Vagina (tissue), 2 donors: ENCODE measurements around the gene SEMA5B. TPM values are rescaled to one million over a fixed set of nuclear protein-coding genes. Genes with fewer than 3 reads are reported as not detected.

Source experiments
- DNase-seq, 2 donors: peaks; one replicate each; pipeline ENCODE4 v3.0.0-alpha.2; 2017; ENCODE audit errors: extremely low spot score in 2 of 2
- H3K27ac ChIP-seq: fragments of 200-600 bp; sonication (generic); one replicate; pipeline ENCODE4 v1.5.1; 2019
- H3K27me3 ChIP-seq: fragments of 200-600 bp; sonication (generic); one replicate; pipeline ENCODE4 v1.5.1; 2019
- H3K36me3 ChIP-seq, 2 donors: fragments of 200-600 bp; sonication (generic); one replicate each; pipeline ENCODE4 v1.5.1; 2017 to 2019
- H3K4me1 ChIP-seq: fragments of 200-600 bp; sonication (generic); one replicate; pipeline ENCODE4 v1.5.1; 2019
- H3K4me3 ChIP-seq, 2 donors: fragments of 200-600 bp; sonication (generic); 1 replicate in 1 of 2; 2 replicates in 1 of 2; pipeline ENCODE4 v1.5.1; 2016 to 2019
- H3K9me3 ChIP-seq: fragments of 200-600 bp; sonication (generic); one replicate; pipeline ENCODE4 v1.5.1; 2019
- CTCF ChIP-seq, 3 experiments: fragments of 450-650 bp in 2 of 3; fragments of 200-600 bp in 1 of 3; sonication (generic) in 1 of 3; IDR thresholded peaks; one replicate each; pipeline ENCODE4 v1.5.1; 2017 to 2019; ENCODE audit warnings: antibody characterized with exemption in 3 of 3, mild to moderate bottlenecking in 2 of 3, moderate library complexity in 2 of 3
- POLR2A ChIP-seq, 2 donors: fragments of 450-650 bp; IDR thresholded peaks; one replicate each; pipeline ENCODE4 v1.6.1; 2017; ENCODE audit warnings: antibody characterized with exemption in 2 of 2, mild to moderate bottlenecking in 2 of 2, moderate library complexity in 2 of 2
- POLR2AphosphoS5 ChIP-seq, 2 donors: sonication (generic); formaldehyde crosslinking; IDR thresholded peaks; one replicate each; pipeline ENCODE4 v1.9.0; 2017; ENCODE audit warnings: antibody characterized with exemption in 2 of 2, mild to moderate bottlenecking in 2 of 2, low read depth in 1 of 2; ENCODE audit not compliant: insufficient read depth in 1 of 2
- intact Hi-C: fragments of 100-400 bp; cut with DNase I; formaldehyde crosslinking; loops from one replicate; pipeline ENCODE4 v1.15.1; 2023
- total RNA-seq: library from RNA; depleted of rRNA; stranded (reverse); fragments of >200 nt; gene quantifications from one replicate; pipeline ENCODE4 v1.2.3, GENCODE V29; 2016

Gene SEMA5B
- total RNA-seq, 1 donor from 2014 or later: 0.25 TPM

- no peaks in the 10 kb centered on the region for H3K27me3 ChIP-seq
- TF ChIP-seq POLR2A (IDR thresholded peaks at IDR 0.05) (no peak), CTCF (IDR thresholded peaks at IDR 0.05) (no peak), POLR2AphosphoS5 (IDR thresholded peaks at IDR 0.05; ENCODE audit: insufficient read depth in 1 of 2, low read depth in 1 of 2) (no peak)
- no peaks in the 10 kb centered on the region for H3K9me3 ChIP-seq
- intact Hi-C loops: no loop called here
- H3K4me1 ChIP-seq: no peaks in the 10 kb centered on the region
- DNase-seq: no peak
- H3K27ac ChIP-seq: no peak overlapping the region
- H3K4me3 ChIP-seq: no peak overlapping the region
- H3K36me3 ChIP-seq: no peaks in the 10 kb centered on the region
Observed at GRCh38 chr3:123020709-123021108, 6.9 kb downstream of the SEMA5B start.

- no peak for DNase-seq
- no peak overlapping the region for H3K4me3 ChIP-seq
- H3K4me1 ChIP-seq: no peaks in the 10 kb centered on the region
- no peaks in the 10 kb centered on the region for H3K36me3 ChIP-seq
- H3K27ac ChIP-seq: no peak overlapping the region
- TF ChIP-seq CTCF (IDR thresholded peaks at IDR 0.05) (no peak), POLR2A (IDR thresholded peaks at IDR 0.05) (no peak), POLR2AphosphoS5 (IDR thresholded peaks at IDR 0.05; ENCODE audit: insufficient read depth in 1 of 2, low read depth in 1 of 2) (no peak)
- no peaks in the 10 kb centered on the region for H3K27me3 ChIP-seq
- H3K9me3 ChIP-seq: no peaks in the 10 kb centered on the region
- intact Hi-C loops: no loop called here
Observed at GRCh38 chr3:123019591-123019990, 8.0 kb downstream of the SEMA5B start.

- Histone ChIP-seq H3K9me3 (no peaks in the 10 kb centered on the region), H3K4me1 (no peaks in the 10 kb centered on the region), H3K4me3 (no peak overlapping the region), H3K27me3 (no peaks in the 10 kb centered on the region), H3K27ac (no peak overlapping the region), H3K36me3 (no peaks in the 10 kb centered on the region)
- intact Hi-C loops: no loop called here
- DNase-seq: no peak
- TF ChIP-seq POLR2AphosphoS5 (IDR thresholded peaks at IDR 0.05; ENCODE audit: insufficient read depth in 1 of 2, low read depth in 1 of 2) (no peak), CTCF (IDR thresholded peaks at IDR 0.05) (no peak), POLR2A (IDR thresholded peaks at IDR 0.05) (no peak)
Observed at GRCh38 chr3:123019161-123019560, 8.4 kb downstream of the SEMA5B start.

- Histone ChIP-seq H3K9me3 (no peaks in the 10 kb centered on the region), H3K27ac (no peak overlapping the region), H3K36me3 (no peaks in the 10 kb centered on the region), H3K4me1 (no peaks in the 10 kb centered on the region), H3K4me3 (no peak overlapping the region), H3K27me3 (no peaks in the 10 kb centered on the region)
- intact Hi-C loops: no loop called here
- TF ChIP-seq CTCF (IDR thresholded peaks at IDR 0.05): no peak
- no peak for TF ChIP-seq POLR2AphosphoS5 (IDR thresholded peaks at IDR 0.05; ENCODE audit: insufficient read depth in 1 of 2, low read depth in 1 of 2)
- no peak for TF ChIP-seq POLR2A (IDR thresholded peaks at IDR 0.05)
- no peak for DNase-seq
Observed at GRCh38 chr3:123018683-123019082, 8.9 kb downstream of the SEMA5B start.

- intact Hi-C loops: no loop called here
- Histone ChIP-seq H3K4me1 (no peaks in the 10 kb centered on the region), H3K4me3 (no peak overlapping the region), H3K36me3 (no peaks in the 10 kb centered on the region), H3K27me3 (no peaks in the 10 kb centered on the region), H3K27ac (no peak overlapping the region), H3K9me3 (no peaks in the 10 kb centered on the region)
- TF ChIP-seq POLR2AphosphoS5 (IDR thresholded peaks at IDR 0.05; ENCODE audit: insufficient read depth in 1 of 2, low read depth in 1 of 2): no peak
- no peak for TF ChIP-seq CTCF (IDR thresholded peaks at IDR 0.05)
- no peak for TF ChIP-seq POLR2A (IDR thresholded peaks at IDR 0.05)
- DNase-seq: no peak
Observed at GRCh38 chr3:123015596-123015995, 12.0 kb downstream of the SEMA5B start.
